H1 (cell line): ENCODE results near the gene DCP2. TPM values are rescaled to one million over a fixed set of nuclear protein-coding genes. Genes with fewer than 3 reads are reported as not detected.

Source experiments
- CTCF ChIA-PET: fragments of 300-600 bp; sonication (Branson Sonifier 250); formaldehyde crosslinking; loops from one replicate; lab custom pipeline; 2021; ENCODE audit not compliant: partially characterized antibody; lab: Charles Lee
- POLR2A ChIA-PET: fragments of 300-600 bp; sonication (Branson Sonifier 250); formaldehyde crosslinking; loops from one replicate; lab custom pipeline; 2021; ENCODE audit warnings: inconsistent platforms; ENCODE audit not compliant: partially characterized antibody; lab: Charles Lee
- DNase-seq, 2 experiments: peaks; one replicate each; pipeline versions ENCODE4 v3.0.0 to v3.0.0-alpha.2; 2010 to 2022; ENCODE audit warnings: low spot score in 2 of 2, low read depth in 1 of 2, mixed read lengths in 1 of 2
- FAIRE-seq: peaks from 2 replicates; lab custom pipeline; 2011; peaks lifted over from hg19 to GRCh38; lab: Jason Lieb, UNC
- H2AFZ ChIP-seq: 2 replicates; pipeline ENCODE4 v1.8.1; 2012; ENCODE audit warnings: low read length, inconsistent platforms
- H2AK5ac ChIP-seq: 2 replicates; pipeline ENCODE4 v1.6.1; 2013; ENCODE audit warnings: low read depth, low read length
- H2BK120ac ChIP-seq: replicated peaks from 2 replicates; pipeline ENCODE3; 2013; ENCODE audit warnings: low read depth, low read length, inconsistent platforms
- H2BK12ac ChIP-seq: 2 replicates; pipeline ENCODE4 v1.6.1; 2013; ENCODE audit warnings: low read depth, low read length
- H2BK15ac ChIP-seq: 2 replicates; pipeline ENCODE4 v1.6.1; 2013; ENCODE audit warnings: low read length
- H2BK20ac ChIP-seq: 2 replicates; pipeline ENCODE4 v1.6.1; 2013; ENCODE audit warnings: low read length
- H2BK5ac ChIP-seq: 2 replicates; pipeline ENCODE4 v1.6.1; 2013; ENCODE audit warnings: low read depth, low read length
- H3K14ac ChIP-seq: 2 replicates; pipeline ENCODE4 v1.6.1; 2013; ENCODE audit warnings: inconsistent platforms; ENCODE audit not compliant: insufficient read length
- H3K18ac ChIP-seq: 2 replicates; pipeline ENCODE4 v1.6.1; 2013; ENCODE audit warnings: low read length; ENCODE audit errors: extremely low read depth
- H3K23ac ChIP-seq: 2 replicates; pipeline ENCODE4 v1.6.1; 2013; ENCODE audit warnings: inconsistent platforms; ENCODE audit not compliant: insufficient read length
- H3K23me2 ChIP-seq: 2 replicates; pipeline ENCODE4 v1.6.1; 2013; ENCODE audit warnings: low read depth, low read length
- H3K27ac ChIP-seq: 2 replicates; pipeline ENCODE4 v1.6.1; 2011; ENCODE audit warnings: low read depth, low read length, inconsistent platforms
- H3K27me3 ChIP-seq, 4 experiments: replicated peaks in 1 of 4; 1 replicate in 1 of 4; 2 replicates in 3 of 4; pipeline versions ENCODE4 v1.6.1 to v1.8.1; 2011 to 2013; ENCODE audit warnings: low read length in 3 of 4, mild to moderate bottlenecking in 3 of 4, inconsistent platforms in 2 of 4, mixed read lengths in 2 of 4, moderate library complexity in 1 of 4; ENCODE audit not compliant: control insufficient read depth in 3 of 4, insufficient read depth in 3 of 4; ENCODE audit errors: extremely low read depth in 1 of 4
- H3K36me3 ChIP-seq, 4 experiments: 2 replicates each; pipeline versions ENCODE4 v1.6.1 to v1.8.1; 2011 to 2013; ENCODE audit warnings: mild to moderate bottlenecking in 4 of 4, low read length in 3 of 4, moderate library complexity in 2 of 4, control low read depth in 1 of 4, inconsistent platforms in 1 of 4; ENCODE audit not compliant: insufficient read depth in 4 of 4, control insufficient read depth in 2 of 4
- H3K4ac ChIP-seq: replicated peaks from 2 replicates; pipeline ENCODE3; 2013; ENCODE audit warnings: low read length, low read depth, mixed read lengths, inconsistent platforms; ENCODE audit not compliant: insufficient read length
- H3K4me1 ChIP-seq, 4 experiments: replicated peaks in 1 of 4; 1 replicate in 1 of 4; 2 replicates in 3 of 4; pipeline versions ENCODE4 v1.6.1 to v1.8.1; 2011 to 2013; ENCODE audit warnings: low read length in 3 of 4, inconsistent platforms in 2 of 4, mixed read lengths in 1 of 4; ENCODE audit not compliant: insufficient read depth in 4 of 4, control insufficient read depth in 3 of 4
- H3K4me2 ChIP-seq, 2 experiments: 2 replicates each; pipeline versions ENCODE4 v1.6.1 to v1.8.1; 2011 to 2013; ENCODE audit warnings: low read depth in 2 of 2, low read length in 2 of 2, control low read depth in 1 of 2, inconsistent platforms in 1 of 2, mild to moderate bottlenecking in 1 of 2; ENCODE audit not compliant: insufficient read depth in 1 of 2
- H3K4me3 ChIP-seq, 4 experiments: fragments of 200-600, 300-600 bp in 1 of 4; sonication (generic), shearing (Covaris generic), sonication (Bioruptor Twin) in 1 of 4; 2 replicates each; pipeline versions ENCODE4 v1.5.1 to v1.8.1; 2011 to 2016; ENCODE audit warnings: low read length in 4 of 4, low read depth in 3 of 4, control low read depth in 2 of 4, inconsistent platforms in 2 of 4, mild to moderate bottlenecking in 2 of 4, mixed read lengths in 1 of 4, moderate library complexity in 1 of 4; ENCODE audit not compliant: insufficient read depth in 2 of 4; ENCODE audit errors: extremely low read depth in 1 of 4
- H3K56ac ChIP-seq: replicated peaks from 2 replicates; pipeline ENCODE3; 2013; ENCODE audit warnings: low read depth, mild to moderate bottlenecking, mixed read lengths, low read length, inconsistent platforms; ENCODE audit not compliant: insufficient read length
- H3K79me1 ChIP-seq: 2 replicates; pipeline ENCODE4 v1.6.1; 2013; ENCODE audit warnings: low read depth, low read length, control low read depth
- H3K79me2 ChIP-seq, 2 experiments: 2 replicates each; pipeline versions ENCODE4 v1.6.1 to v1.8.1; 2012 to 2013; ENCODE audit warnings: low read length in 2 of 2, mild to moderate bottlenecking in 2 of 2, inconsistent platforms in 1 of 2; ENCODE audit not compliant: insufficient read depth in 2 of 2, control insufficient read depth in 1 of 2
- H3K9ac ChIP-seq, 4 experiments: replicated peaks in 1 of 4; 1 replicate in 1 of 4; 2 replicates in 3 of 4; pipeline versions ENCODE4 v1.6.1 to v1.8.1; 2011 to 2013; ENCODE audit warnings: low read depth in 3 of 4, low read length in 3 of 4, control low read depth in 2 of 4, mild to moderate bottlenecking in 2 of 4, moderate library complexity in 2 of 4, inconsistent platforms in 1 of 4; ENCODE audit errors: extremely low read depth in 1 of 4
- H3K9me3 ChIP-seq, 2 experiments: 2 replicates each; pipeline versions ENCODE4 v1.6.1 to v1.8.1; 2012 to 2013; ENCODE audit warnings: mild to moderate bottlenecking in 2 of 2, moderate library complexity in 2 of 2, control low read depth in 1 of 2, inconsistent platforms in 1 of 2, low read depth in 1 of 2, low read length in 1 of 2, mixed read lengths in 1 of 2; ENCODE audit not compliant: insufficient read depth in 2 of 2
- H4K20me1 ChIP-seq, 2 experiments: replicated peaks in 1 of 2; 2 replicates each; pipeline versions ENCODE3 to v1.8.1; 2011 to 2013; ENCODE audit warnings: inconsistent platforms in 2 of 2, low read length in 2 of 2, mild to moderate bottlenecking in 1 of 2; ENCODE audit not compliant: insufficient read depth in 2 of 2, control insufficient read depth in 1 of 2
- H4K5ac ChIP-seq: 2 replicates; pipeline ENCODE4 v1.6.1; 2013; ENCODE audit warnings: low read length, low read depth, mixed read lengths, inconsistent platforms; ENCODE audit not compliant: insufficient read length
- H4K8ac ChIP-seq: 2 replicates; pipeline ENCODE4 v1.8.0; 2013; ENCODE audit warnings: mild to moderate bottlenecking, moderate library complexity, low read length, inconsistent platforms; ENCODE audit not compliant: insufficient read depth; ENCODE audit errors: extremely low read depth
- H4K91ac ChIP-seq: replicated peaks from 2 replicates; pipeline ENCODE3; 2013; ENCODE audit warnings: low read length, mixed read lengths, inconsistent platforms; ENCODE audit not compliant: insufficient read length
- ASH2L ChIP-seq: fragments of 200-600, 300-600 bp; sonication (generic); IDR thresholded peaks from one replicate; pipeline ENCODE4 v1.7.1; 2017; ENCODE audit warnings: low read length
- HDAC6 ChIP-seq: IDR thresholded peaks from one replicate; pipeline ENCODE4 v1.7.1; 2012; ENCODE audit warnings: low read depth, mild to moderate bottlenecking, inconsistent platforms, low read length, moderate library complexity
- MAFK ChIP-seq: IDR thresholded peaks from 2 replicates; pipeline ENCODE4 v1.6.1; 2012; ENCODE audit warnings: low read depth, mild to moderate bottlenecking, improper control_type of control experiment, low read length
- NANOG ChIP-seq: IDR thresholded peaks from 2 replicates; pipeline ENCODE4 v1.6.1; 2011; ENCODE audit warnings: low read length, low read depth, mild to moderate bottlenecking, inconsistent platforms; ENCODE audit not compliant: insufficient read depth, poor library complexity, severe bottlenecking
- WGBS, 2 experiments: shearing (Covaris generic) in 1 of 2; methylation state at CpG; one replicate each; pipeline versions ENCODE4 v1.1.6 to v1.1.7; 2013 to 2015; ENCODE audit warnings: low lambda C conversion rate in 2 of 2, mixed read lengths in 2 of 2, inconsistent platforms in 1 of 2, low coverage in 1 of 2, missing lambda C conversion rate in 1 of 2; ENCODE audit not compliant: insufficient replicate concordance in 2 of 2, insufficient coverage in 1 of 2, insufficient read length in 1 of 2; ENCODE audit errors: extremely low coverage in 1 of 2, missing lambda C conversion rate in 1 of 2; 5-methylcytosine and 5-hydroxymethylcytosine counted together
- polyA plus RNA-seq, 7 experiments: library from polyadenylated mRNA; depleted of rRNA in 3 of 7; stranded (reverse) in 5 of 7; unstranded in 2 of 7; fragments of >200 nt in 5 of 7; fragments of 200-250 nt in 2 of 7; gene quantifications; 1 replicate in 5 of 7; 2 replicates in 1 of 7; 4 replicates in 1 of 7; pipeline versions ENCODE4 v1.2.1 to v1.2.3, GENCODE V29; 2011 to 2013; ENCODE audit warnings: missing spikeins in 2 of 7, mixed read lengths in 2 of 7
- total RNA-seq: library from RNA; stranded (reverse); fragmentation: NEBNext Ultra II Directional; extraction: Animal tissue kit (Norgen Biotek cat#: 25700); gene quantifications from 2 replicates; pipeline ENCODE4 v1.2.1, GENCODE V29; 2021
- TF ChIP-seq, protein P1 (sequence below): IDR thresholded peaks from 2 replicates; pipeline ENCODE4 v1.6.1; 2011; ENCODE audit warnings: low read length, improper control_type of control experiment

DCP2 gene
- total and polyA plus RNA-seq, 2 of the 8 experiments (the other 6 are each of a cell fraction or from before 2014, with no cell fraction given), result 14.4 to 162 TPM

DNA sequence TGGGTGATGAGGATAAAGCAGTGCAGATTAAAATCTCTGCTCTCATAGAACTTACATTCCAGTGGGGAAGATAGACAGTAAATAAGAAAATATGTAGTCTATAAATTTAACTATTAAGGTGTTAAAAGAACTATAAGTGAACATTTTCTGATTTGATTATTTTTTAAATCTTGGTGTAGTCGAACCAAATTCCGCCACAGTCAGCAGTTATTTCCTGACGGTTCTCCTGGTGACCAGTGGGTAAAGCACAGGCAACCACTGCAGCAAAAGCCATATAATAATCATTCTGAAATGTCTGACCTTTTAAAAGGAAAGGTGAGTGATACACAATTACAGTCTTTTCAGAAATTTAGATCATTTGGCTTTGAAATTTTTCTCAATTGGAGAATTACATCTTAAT lies 27.2 kb downstream of the DCP2 start:
- TF ChIP-seq MAFK (peak; percentile 57; the same call in 1 of the 2 replicates), NANOG (no peak), HDAC6 (no peak), ASH2L (no peak)
- TF ChIP-seq, protein P1, sequence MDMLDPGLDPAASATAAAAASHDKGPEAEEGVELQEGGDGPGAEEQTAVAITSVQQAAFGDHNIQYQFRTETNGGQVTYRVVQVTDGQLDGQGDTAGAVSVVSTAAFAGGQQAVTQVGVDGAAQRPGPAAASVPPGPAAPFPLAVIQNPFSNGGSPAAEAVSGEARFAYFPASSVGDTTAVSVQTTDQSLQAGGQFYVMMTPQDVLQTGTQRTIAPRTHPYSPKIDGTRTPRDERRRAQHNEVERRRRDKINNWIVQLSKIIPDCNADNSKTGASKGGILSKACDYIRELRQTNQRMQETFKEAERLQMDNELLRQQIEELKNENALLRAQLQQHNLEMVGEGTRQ, result no peak
- Histone ChIP-seq H3K79me1 (no peaks in the 10 kb centered on the region), H2BK5ac (no peak overlapping the region), H3K27me3 (no peaks in the 10 kb centered on the region), H3K27ac (no peak overlapping the region), H3K4me1 (no peaks in the 10 kb centered on the region; a peak in 1 of 7 replicates), H3K36me3 (peaks cover 3 to 75% (median 29%) of the 10 kb centered on the region in 4 experiments), H2BK120ac (no peak overlapping the region), H3K79me2 (peaks cover 0 to 9% of the 10 kb centered on the region in 2 experiments; a peak in 2 of 4 replicates), H4K8ac (no peak overlapping the region), H4K20me1 (peaks cover 0 to 4% of the 10 kb centered on the region in 2 experiments), H3K23ac (no peak overlapping the region), H4K5ac (no peak overlapping the region), H3K4ac (no peak overlapping the region), H2BK20ac (no peak overlapping the region), H3K9me3 (no peaks in the 10 kb centered on the region), H3K18ac (no peak overlapping the region), H2BK15ac (no peak overlapping the region), H3K9ac (no peak overlapping the region), H3K14ac (no peak overlapping the region), H3K4me2 (no peak overlapping the region), H2AFZ (no peak overlapping the region), H3K56ac (no peak overlapping the region), H4K91ac (no peak overlapping the region), H2AK5ac (no peak overlapping the region), H3K4me3 (no peak overlapping the region), H2BK12ac (no peak overlapping the region), H3K23me2 (no peaks in the 10 kb centered on the region)
- ChIA-PET CTCF (interaction anchor here (0.9 kb wide), 1 partner anchor 11 kb away, joined by 3 read pairs; no protein-coding TSS in a partner anchor), POLR2A (no interaction called here)
- DNase-seq (no peak), FAIRE-seq (no peak)
- WGBS, 2 experiments, result 91% methylated on average over 3 of the region's 3 CpGs; no CpG with 5 or more reads in 1 of the 2 experiments
